Activated CD8-positive, alpha-beta memory T cell treated with anti-CD3 and anti-CD28 coated beads for 4 hours (primary cell): ENCODE results near the gene MTMR11.
A peak's percentile ranks its signal among the peaks of the same experiment; 100 is the strongest.

Source experiments
- DNase-seq, 2 donors: peaks; one replicate each; pipeline ENCODE4 v3.0.0-alpha.2; 2020; ENCODE audit warnings: low read depth in 2 of 2

The MTMR11 gene

DNA sequence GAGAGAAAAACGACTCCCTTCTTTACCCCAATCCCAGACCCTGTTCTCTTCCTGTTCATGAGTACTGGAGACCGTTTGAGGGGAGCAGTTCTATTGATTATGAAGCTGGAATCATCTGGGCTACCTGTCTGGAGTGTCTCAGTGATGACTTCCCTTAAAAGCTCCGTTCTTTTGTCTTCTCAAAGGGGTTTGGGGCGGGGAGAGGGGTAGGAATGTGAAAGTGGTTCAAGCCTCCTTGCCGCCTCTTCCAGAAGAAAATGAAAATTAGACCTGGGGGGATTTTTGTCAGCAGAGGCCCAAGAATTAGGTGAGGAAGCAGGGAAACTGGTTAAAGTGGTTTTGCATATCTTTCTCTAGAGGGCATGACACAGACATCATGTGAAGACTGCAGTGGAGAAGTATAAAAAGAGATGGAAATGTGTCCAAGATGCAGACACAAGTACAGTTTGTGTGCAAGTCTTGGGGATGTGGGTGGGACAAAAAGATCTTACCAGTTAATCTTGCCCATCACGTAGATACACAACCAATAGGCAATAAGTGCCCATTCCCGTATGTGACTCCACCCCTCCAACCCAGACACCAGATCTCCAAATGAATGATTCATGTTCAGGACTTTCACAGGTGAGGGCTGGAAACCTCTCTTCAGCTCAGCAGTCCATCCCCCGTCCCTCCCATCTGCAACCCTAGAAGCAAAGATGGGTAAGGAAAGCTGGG, 470 bp upstream of the MTMR11 start:
- no peak for DNase-seq

- no peak for DNase-seq
Measured at GRCh38 chr1:149934356-149934755, 2.3 kb downstream of the MTMR11 start.

DNA sequence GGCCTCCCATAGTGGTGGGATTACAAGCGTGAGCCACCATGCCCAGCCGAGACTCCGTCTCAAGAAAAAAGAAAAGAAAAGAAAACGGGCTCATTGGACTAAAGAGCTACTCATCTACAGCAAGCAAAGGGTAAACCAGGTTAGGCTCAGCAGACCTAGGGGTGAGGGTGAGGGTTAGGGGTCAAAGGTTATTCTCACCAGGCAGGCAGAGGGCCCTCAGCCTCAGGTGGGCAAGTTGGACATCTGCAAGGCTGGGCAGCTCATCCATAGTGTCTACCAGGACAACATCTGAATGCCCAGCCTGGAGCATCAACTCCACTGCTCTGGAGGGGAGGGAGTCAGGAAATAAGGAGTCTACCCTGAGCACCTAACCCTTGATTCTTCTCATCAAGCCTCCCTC, 3.5 kb downstream of the MTMR11 start:
- no peak for DNase-seq

DNA sequence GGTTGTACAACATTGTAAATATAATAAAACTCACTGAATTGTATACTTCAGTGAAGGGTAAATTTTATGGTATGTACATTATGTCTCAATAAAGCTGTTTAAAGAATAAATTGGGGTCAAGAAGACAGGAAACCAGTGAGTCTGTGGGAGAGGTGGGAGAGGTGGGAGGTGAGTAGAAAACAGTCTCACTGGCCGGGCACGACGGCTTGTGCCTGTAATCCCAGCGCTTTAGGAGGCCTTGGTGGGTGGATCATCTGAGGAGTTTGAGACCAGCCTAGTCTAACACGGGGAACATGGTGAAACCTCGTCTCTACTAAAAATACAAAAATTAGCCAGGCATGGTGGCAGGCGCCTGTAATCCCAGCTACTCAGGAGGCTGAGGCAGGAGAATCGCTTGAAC, 4.2 kb downstream of the MTMR11 start:
- DNase-seq = no peak

GRCh38 chr1:149931212-149931790, 5.4 kb downstream of the MTMR11 start:
- no peak for DNase-seq

DNA sequence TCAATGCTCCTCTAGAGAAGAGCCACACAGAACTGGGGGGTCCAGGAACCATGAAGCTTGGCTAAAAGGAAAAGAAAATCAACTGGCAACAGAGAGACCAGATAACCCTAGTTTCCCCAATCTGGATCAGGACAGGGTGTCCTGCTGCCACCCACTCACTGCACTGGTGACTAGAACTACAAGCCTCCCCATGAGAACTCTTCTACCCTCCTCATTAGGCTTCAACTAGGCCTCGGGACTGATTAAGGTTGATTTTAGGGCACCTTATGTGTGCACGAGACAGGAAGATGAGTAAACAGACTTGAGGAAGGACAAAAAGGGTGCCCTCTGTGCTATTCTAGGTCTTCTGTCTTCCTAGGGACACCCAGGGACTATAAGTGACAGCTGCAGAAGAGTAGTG, 6.8 kb downstream of the MTMR11 start:
- no peak for DNase-seq

- no peak for DNase-seq
Measured at GRCh38 chr1:149928401-149928724, 8.3 kb downstream of the MTMR11 start.

GRCh38 chr1:149927563-149928400, 8.9 kb downstream of the MTMR11 start, which contains the start of gene SF3B4:
TSS of gene SF3B4 (minus strand) at chr1:149927803. CDS start at chr1:149927759, 44 bp downstream.
- peak; percentile 91 to 93 for DNase-seq

- no peak for DNase-seq
Measured at GRCh38 chr1:149927056-149927562, 9.6 kb downstream of the MTMR11 start.

DNA sequence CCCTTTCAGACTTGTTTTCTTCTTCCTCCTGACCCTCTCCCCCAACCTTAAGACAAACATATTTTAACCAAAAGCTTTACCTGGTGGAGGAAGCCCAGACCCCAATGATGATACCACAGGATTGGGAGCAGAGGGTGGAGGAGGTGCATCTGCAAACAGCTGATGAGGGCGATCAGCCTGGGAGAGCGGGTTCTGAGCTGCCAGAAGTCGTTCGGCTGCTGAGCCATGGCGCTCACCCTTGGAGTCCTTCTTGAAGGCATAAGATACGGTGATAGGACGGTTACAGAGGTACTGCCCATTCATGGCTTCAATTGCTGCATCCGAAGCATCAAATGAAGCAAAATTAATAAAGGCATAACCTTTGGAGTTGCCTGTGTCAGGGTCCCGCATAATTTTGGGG, 10.4 kb downstream of the MTMR11 start:
- no peak for DNase-seq

DNA sequence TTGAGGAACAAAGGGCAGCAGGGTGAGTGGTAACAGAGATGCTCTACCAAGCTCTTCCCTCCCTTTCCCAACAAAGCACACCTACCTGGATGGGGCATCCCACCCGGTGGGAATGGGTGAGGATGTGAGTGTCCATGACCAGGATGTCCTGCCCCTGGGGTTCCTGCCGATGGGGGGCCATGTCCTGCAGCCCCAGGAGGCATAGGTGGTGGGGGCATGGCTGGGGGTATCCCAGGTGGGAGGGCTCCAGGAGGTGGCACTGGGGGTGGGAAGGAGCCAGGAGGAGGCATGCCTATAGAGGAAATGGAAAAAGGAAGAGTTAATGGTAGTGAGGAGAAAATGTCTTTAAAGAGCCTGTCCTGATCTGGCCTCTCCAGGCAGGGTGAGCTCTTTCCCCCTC, 10.9 kb downstream of the MTMR11 start:
- no peak for DNase-seq

GRCh38 chr1:149925345-149925744, 11.3 kb downstream of the MTMR11 start:
- DNase-seq = no peak

DNA sequence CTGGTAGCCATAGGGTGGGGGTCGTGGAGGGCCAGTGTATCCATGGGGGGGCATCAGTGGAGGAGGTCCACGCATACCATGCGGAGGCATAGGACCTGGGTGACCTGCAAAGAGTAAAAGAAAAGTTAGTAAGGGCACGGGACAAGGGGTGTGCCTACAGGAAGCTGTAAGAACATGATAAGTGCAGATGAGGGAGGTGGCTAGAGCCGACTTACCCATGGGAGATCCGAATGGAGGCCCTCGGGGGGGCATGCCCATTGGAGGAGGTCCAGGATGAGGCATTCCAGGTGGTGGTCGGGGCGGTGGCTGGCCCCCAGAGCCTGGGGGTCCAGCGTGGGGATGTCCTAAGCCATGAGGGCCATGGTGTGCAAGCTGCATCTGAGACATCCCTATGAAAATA, 13.1 kb downstream of the MTMR11 start:
- no peak for DNase-seq

- no peak for DNase-seq
Measured at GRCh38 chr1:149917571-149918144, 19.0 kb downstream of the MTMR11 start, which contains the start of gene SV2A. TSS of gene SV2A (minus strand) at chr1:149917844. CDS start at chr1:149913840, 4,004 bp downstream.

DNA sequence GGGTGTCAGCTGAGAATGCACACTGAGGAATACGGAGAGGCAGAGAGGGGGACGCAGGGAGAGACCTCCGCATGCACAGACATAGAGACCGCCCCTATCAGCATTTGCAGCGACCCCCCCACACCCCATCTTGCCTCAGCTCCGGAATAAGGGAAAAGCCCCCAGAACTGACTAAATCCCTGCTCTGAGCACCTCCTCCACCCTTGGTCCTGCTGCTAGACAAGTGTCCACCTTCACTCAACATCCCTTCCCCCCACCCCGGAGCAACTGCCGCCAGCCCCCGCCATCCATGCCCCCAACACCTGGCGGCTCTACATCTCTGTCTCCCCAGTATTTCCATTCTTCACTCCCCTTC, 19.8 kb downstream of the MTMR11 start:
- DNase-seq = no peak

GRCh38 chr1:149916193-149916897, 20.3 kb downstream of the MTMR11 start:
- no peak for DNase-seq

- no peak for DNase-seq
Measured at GRCh38 chr1:149915429-149916192, 21.1 kb downstream of the MTMR11 start.

DNA sequence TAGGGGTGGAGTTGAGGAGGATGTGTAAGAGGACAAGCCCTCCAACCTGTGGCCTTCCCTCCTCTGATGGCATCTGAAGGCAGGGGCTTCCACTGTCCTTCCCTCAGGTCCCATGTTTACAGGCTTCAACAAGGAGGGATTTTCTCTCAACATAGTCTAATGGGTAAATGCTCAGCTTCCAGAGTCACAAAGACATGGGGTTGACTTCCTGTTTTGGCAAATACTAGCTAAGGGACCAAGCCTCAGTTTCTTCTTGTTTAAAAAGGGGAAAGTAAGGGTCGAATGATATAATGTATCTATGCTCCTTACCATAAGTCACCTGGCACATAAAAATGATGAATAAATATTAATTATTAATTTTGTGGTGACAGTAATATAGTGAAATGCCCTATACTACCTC, 22.1 kb downstream of the MTMR11 start:
- no peak for DNase-seq

DNA sequence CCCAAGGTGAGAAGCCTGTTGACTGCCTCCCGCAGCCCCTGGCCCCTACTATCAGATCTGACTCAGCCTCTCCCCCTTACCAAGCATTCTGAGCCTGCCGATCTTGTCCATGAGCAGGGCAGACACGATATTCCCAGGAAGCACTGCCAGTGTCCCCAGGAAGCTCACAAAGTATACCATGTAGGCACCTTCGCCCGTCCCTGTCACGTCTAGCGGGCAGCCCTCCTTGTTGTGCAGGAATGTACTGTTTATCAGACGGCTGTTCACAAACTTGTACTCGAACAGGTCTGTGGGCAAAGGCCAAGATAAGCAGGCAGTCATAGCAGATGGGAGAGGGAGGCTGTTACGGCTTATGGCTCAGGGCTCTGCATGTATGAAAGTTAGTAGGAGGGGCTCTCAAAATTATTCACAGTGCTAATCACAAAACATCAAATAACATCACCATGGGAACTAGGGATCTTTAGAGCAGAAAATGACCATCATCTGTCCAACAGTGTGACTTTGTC, 30.1 kb downstream of the MTMR11 start:
- DNase-seq = no peak

DNA sequence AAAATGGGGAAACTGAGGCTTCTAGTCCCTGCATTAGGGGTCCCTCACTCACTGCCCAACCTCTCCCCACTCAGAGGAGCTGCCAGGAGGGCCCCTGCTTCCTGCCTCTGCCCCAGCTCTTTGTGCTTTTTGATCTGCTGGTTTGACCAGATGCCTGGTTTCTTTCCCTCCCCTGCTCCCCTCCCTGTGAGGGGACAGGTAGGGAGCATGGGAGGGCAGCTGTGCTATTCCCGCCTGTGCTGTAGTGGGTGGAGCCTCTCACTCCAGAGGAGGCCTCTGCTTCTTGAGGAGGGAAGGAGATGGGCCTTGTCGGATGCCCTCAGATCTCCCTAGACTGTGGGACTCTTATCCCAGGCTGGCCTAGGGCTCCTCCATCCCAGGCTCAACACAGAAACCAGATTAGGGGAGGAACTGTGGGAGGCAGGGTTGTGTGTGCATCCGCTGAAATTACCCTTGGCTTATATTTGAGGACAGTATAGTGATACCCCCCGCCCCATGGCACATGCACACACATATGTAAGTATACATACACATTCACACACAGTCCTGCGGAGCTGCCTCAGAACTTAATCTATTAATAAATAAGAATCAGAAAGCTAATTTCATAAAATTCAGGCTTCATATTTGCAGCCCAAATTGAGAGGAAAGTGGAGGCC, 32.7 kb downstream of the MTMR11 start:
- no peak for DNase-seq
